Activated naive CD4-positive, alpha-beta T cell treated with anti-CD3 and anti-CD28 coated beads, Interleukin-2, amount 50 U/mL, for 24 hours (primary cell): ENCODE measurements around the gene RGL2.
"Not testable (repeated sequence)": the region's sequence is repeated elsewhere in the genome, so short reads cannot be mapped to it uniquely, and the experiment has no call there.

Source experiments
- H3K27ac Mint-ChIP-seq: one replicate; pipeline ENCODE4 v1.8.0; 2021; ENCODE audit warnings: mild to moderate bottlenecking, mixed read lengths
- H3K27me3 Mint-ChIP-seq: one replicate; pipeline ENCODE4 v1.8.0; 2021; ENCODE audit warnings: mixed read lengths
- H3K36me3 Mint-ChIP-seq: one replicate; pipeline ENCODE4 v1.8.0; 2021; ENCODE audit warnings: mixed read lengths
- H3K4me1 Mint-ChIP-seq: one replicate; pipeline ENCODE4 v1.8.0; 2021; ENCODE audit warnings: mixed read lengths
- H3K4me3 Mint-ChIP-seq: one replicate; pipeline ENCODE4 v1.8.0; 2021; ENCODE audit warnings: mild to moderate bottlenecking, mixed read lengths
- H3K9me3 Mint-ChIP-seq: one replicate; pipeline ENCODE4 v1.8.0; 2021; ENCODE audit warnings: mixed read lengths

Gene RGL2

GRCh38 chr6:33273924-33274902 lies 24.5 kb downstream of the RGL2 start:
- peaks cover 53% of the 10 kb centered on the region for H3K4me1 Mint-ChIP-seq
- H3K27me3 Mint-ChIP-seq, result no peaks in the 10 kb centered on the region
- H3K4me3 Mint-ChIP-seq, result peak overlapping the region; percentile 96
- H3K9me3 Mint-ChIP-seq, result no peaks in the 10 kb centered on the region
- H3K27ac Mint-ChIP-seq, result peak overlapping the region; percentile 99
- H3K36me3 Mint-ChIP-seq, result peaks cover 35% of the 10 kb centered on the region

GRCh38 chr6:33273129-33273923 lies 25.4 kb downstream of the RGL2 start:
- Mint-ChIP-seq H3K9me3 (no peaks in the 10 kb centered on the region), H3K27ac (peak overlapping the region; percentile 99), H3K27me3 (no peaks in the 10 kb centered on the region), H3K36me3 (peaks cover 40% of the 10 kb centered on the region), H3K4me3 (peak overlapping the region; percentile 96), H3K4me1 (peaks cover 54% of the 10 kb centered on the region)

GRCh38 chr6:33272275-33273128 lies 26.2 kb downstream of the RGL2 start:
- peaks cover 49% of the 10 kb centered on the region for H3K4me1 Mint-ChIP-seq
- peaks cover 42% of the 10 kb centered on the region for H3K36me3 Mint-ChIP-seq
- no peaks in the 10 kb centered on the region for H3K27me3 Mint-ChIP-seq
- H3K9me3 Mint-ChIP-seq, result no peaks in the 10 kb centered on the region
- H3K27ac Mint-ChIP-seq, result peak overlapping the region; percentile 99
- H3K4me3 Mint-ChIP-seq, result peak overlapping the region; percentile 96

- peaks cover 49% of the 10 kb centered on the region for H3K4me1 Mint-ChIP-seq
- no peaks in the 10 kb centered on the region for H3K27me3 Mint-ChIP-seq
- peaks cover 42% of the 10 kb centered on the region for H3K36me3 Mint-ChIP-seq
- H3K27ac Mint-ChIP-seq, result peak within 1 kb of the TSS; percentile 99
- no peaks in the 10 kb centered on the region for H3K9me3 Mint-ChIP-seq
- H3K4me3 Mint-ChIP-seq, result peak within 1 kb of the TSS; percentile 96
Measured at GRCh38 chr6:33271468-33272274, 27.1 kb downstream of the RGL2 start, which contains the start of the genes RPS18 and VPS52. Gene RPS18 (plus strand): TSS chr6:33272075. CDS start chr6:33272120, 45 bp downstream. Gene VPS52 (minus strand): TSS chr6:33271876. CDS start chr6:33271675, 201 bp downstream.

- peak overlapping the region; percentile 96 for H3K4me3 Mint-ChIP-seq
- H3K4me1 Mint-ChIP-seq, result peaks cover 43% of the 10 kb centered on the region
- H3K27ac Mint-ChIP-seq, result peak overlapping the region; percentile 99
- no peaks in the 10 kb centered on the region for H3K9me3 Mint-ChIP-seq
- H3K36me3 Mint-ChIP-seq, result peaks cover 36% of the 10 kb centered on the region
- H3K27me3 Mint-ChIP-seq, result no peaks in the 10 kb centered on the region
Measured at GRCh38 chr6:33271117-33271467, 27.6 kb downstream of the RGL2 start.

GRCh38 chr6:33264015-33264414 lies 34.7 kb downstream of the RGL2 start:
- H3K36me3 Mint-ChIP-seq, result peaks cover 18% of the 10 kb centered on the region

GRCh38 chr6:33262490-33262889 lies 36.3 kb downstream of the RGL2 start:
- not testable (repeated sequence) for H3K27ac Mint-ChIP-seq, H3K4me1 Mint-ChIP-seq, H3K9me3 Mint-ChIP-seq, H3K4me3 Mint-ChIP-seq, H3K27me3 Mint-ChIP-seq
- H3K36me3 Mint-ChIP-seq, result peaks cover 11% of the 10 kb centered on the region

More at GRCh38 chr6:33264015-33264414, 34.7 kb downstream of the RGL2 start:
- Mint-ChIP-seq H3K9me3 (no peaks in the 10 kb centered on the region), H3K27me3 (no peaks in the 10 kb centered on the region), H3K4me1 (peaks cover 14% of the 10 kb centered on the region), H3K4me3 (no peak overlapping the region), H3K27ac (peak overlapping the region; percentile 18)

- Mint-ChIP-seq H3K4me1 (peaks cover 9% of the 10 kb centered on the region), H3K27ac (no peak overlapping the region), H3K36me3 (peaks cover 11% of the 10 kb centered on the region), H3K27me3 (no peaks in the 10 kb centered on the region), H3K4me3 (no peak overlapping the region), H3K9me3 (no peaks in the 10 kb centered on the region)
Measured at GRCh38 chr6:33259032-33259431, 39.7 kb downstream of the RGL2 start.

GRCh38 chr6:33254591-33254990 lies 44.2 kb downstream of the RGL2 start:
- H3K27me3 Mint-ChIP-seq, result no peaks in the 10 kb centered on the region
- no peaks in the 10 kb centered on the region for H3K9me3 Mint-ChIP-seq
- H3K4me1 Mint-ChIP-seq, result peaks cover 26% of the 10 kb centered on the region
- peaks cover 10% of the 10 kb centered on the region for H3K36me3 Mint-ChIP-seq
- H3K27ac Mint-ChIP-seq, result no peak overlapping the region
- no peak overlapping the region for H3K4me3 Mint-ChIP-seq

- H3K9me3 Mint-ChIP-seq, result no peaks in the 10 kb centered on the region
- H3K36me3 Mint-ChIP-seq, result peaks cover 10% of the 10 kb centered on the region
- no peaks in the 10 kb centered on the region for H3K27me3 Mint-ChIP-seq
- H3K4me3 Mint-ChIP-seq, result no peak overlapping the region
- H3K4me1 Mint-ChIP-seq, result peaks cover 37% of the 10 kb centered on the region
- no peak overlapping the region for H3K27ac Mint-ChIP-seq
Measured at GRCh38 chr6:33252759-33253158, 46.0 kb downstream of the RGL2 start.

GRCh38 chr6:33251395-33252012 lies 47.2 kb downstream of the RGL2 start:
- H3K4me1 Mint-ChIP-seq, result peaks cover 37% of the 10 kb centered on the region
- H3K4me3 Mint-ChIP-seq, result peak overlapping the region; percentile 5
- H3K9me3 Mint-ChIP-seq, result no peaks in the 10 kb centered on the region
- H3K27ac Mint-ChIP-seq, result peak overlapping the region; percentile 13
- H3K27me3 Mint-ChIP-seq, result no peaks in the 10 kb centered on the region
- H3K36me3 Mint-ChIP-seq, result peaks cover 10% of the 10 kb centered on the region

GRCh38 chr6:33250731-33251130 lies 48.0 kb downstream of the RGL2 start:
- H3K4me3 Mint-ChIP-seq, result peak overlapping the region; percentile 91
- no peaks in the 10 kb centered on the region for H3K27me3 Mint-ChIP-seq

GRCh38 chr6:33249732-33250630 lies 48.8 kb downstream of the RGL2 start:
- Mint-ChIP-seq H3K36me3 (peaks cover 10% of the 10 kb centered on the region), H3K4me1 (peaks cover 37% of the 10 kb centered on the region), H3K9me3 (no peaks in the 10 kb centered on the region), H3K27me3 (no peaks in the 10 kb centered on the region), H3K27ac (peak overlapping the region; percentile 92), H3K4me3 (peak overlapping the region; percentile 91)

More at GRCh38 chr6:33250731-33251130, 48.0 kb downstream of the RGL2 start:
- Mint-ChIP-seq H3K4me1 (peaks cover 37% of the 10 kb centered on the region), H3K36me3 (peaks cover 10% of the 10 kb centered on the region), H3K27ac (peak overlapping the region; percentile 92), H3K9me3 (no peaks in the 10 kb centered on the region)
